ENCODE measurements around the gene C11orf86.
A peak's percentile ranks its signal among the peaks of the same experiment; 100 is the strongest.

C11orf86 gene

GRCh38 chr11:66974724-66975404, at the start of gene C11orf86:
Gene C11orf86 (plus strand): TSS chr11:66975304. CDS start chr11:66975363, 59 bp downstream.
- TF ChIP-seq YY1 (IDR thresholded peaks at IDR 0.05; ENCODE audit: low read depth) (no peak), EGR1 (IDR thresholded peaks at IDR 0.05) (no peak), TEAD4 (IDR thresholded peaks at IDR 0.05) (no peak), USF1 (IDR thresholded peaks at IDR 0.05) (no peak)

- TF ChIP-seq NFIC (IDR thresholded peaks at IDR 0.05), result no peak
- TF ChIP-seq ZBTB7A (IDR thresholded peaks at IDR 0.05; ENCODE audit: low read depth), result no peak
- TF ChIP-seq CREB1 (IDR thresholded peaks at IDR 0.05; ENCODE audit: low read depth), result no peak
- no peak for TF ChIP-seq USF1 (IDR thresholded peaks at IDR 0.05)
- no peak for TF ChIP-seq REST (IDR thresholded peaks at IDR 0.05; ENCODE audit: low read depth)
- no peak for TF ChIP-seq EGR1 (IDR thresholded peaks at IDR 0.05)
- no peak for TF ChIP-seq TCF12 (IDR thresholded peaks at IDR 0.05; ENCODE audit: low read depth)
- no peak for TF ChIP-seq YY1 (IDR thresholded peaks at IDR 0.05; ENCODE audit: low read depth)
- TF ChIP-seq RAD21 (IDR thresholded peaks at IDR 0.05; ENCODE audit: low read depth), result no peak
- TF ChIP-seq TAF1 (IDR thresholded peaks at IDR 0.05; ENCODE audit: low read depth), result no peak
- no peak for TF ChIP-seq CEBPB (IDR thresholded peaks at IDR 0.05)
- no peak for TF ChIP-seq MAX (IDR thresholded peaks at IDR 0.05)
- TF ChIP-seq TEAD4 (IDR thresholded peaks at IDR 0.05), result no peak
- TF ChIP-seq EP300 (IDR thresholded peaks at IDR 0.05; ENCODE audit: borderline replicate concordance), result no peak
- TF ChIP-seq FOXM1 (IDR thresholded peaks at IDR 0.05; ENCODE audit: borderline replicate concordance, low read depth), result no peak
Measured at GRCh38 chr11:66929753-66930152, 45.4 kb upstream of the C11orf86 start.

- TF ChIP-seq TCF12 (IDR thresholded peaks at IDR 0.05; ENCODE audit: low read depth) (no peak), EP300 (IDR thresholded peaks at IDR 0.05; ENCODE audit: borderline replicate concordance) (no peak), EGR1 (IDR thresholded peaks at IDR 0.05) (no peak), ZBTB7A (IDR thresholded peaks at IDR 0.05; ENCODE audit: low read depth) (no peak), NFIC (IDR thresholded peaks at IDR 0.05) (no peak), USF1 (IDR thresholded peaks at IDR 0.05) (no peak), CREB1 (IDR thresholded peaks at IDR 0.05; ENCODE audit: low read depth) (no peak), FOXM1 (IDR thresholded peaks at IDR 0.05; ENCODE audit: borderline replicate concordance, low read depth) (no peak), YY1 (IDR thresholded peaks at IDR 0.05; ENCODE audit: low read depth) (no peak), TEAD4 (IDR thresholded peaks at IDR 0.05) (no peak), TAF1 (IDR thresholded peaks at IDR 0.05; ENCODE audit: low read depth) (no peak)
Measured at GRCh38 chr11:66932543-66932942, 42.6 kb upstream of the C11orf86 start.

GRCh38 chr11:66933531-66933930, 41.6 kb upstream of the C11orf86 start:
- peak; percentile 44; the same call in 1 of the 2 replicates for TF ChIP-seq NFIC (IDR thresholded peaks at IDR 0.05)
- no peak for TF ChIP-seq EGR1 (IDR thresholded peaks at IDR 0.05)
- no peak for TF ChIP-seq USF1 (IDR thresholded peaks at IDR 0.05)
- TF ChIP-seq RAD21 (IDR thresholded peaks at IDR 0.05; ENCODE audit: low read depth), result no peak; the same call in 1 of the 2 replicates
- peak; percentile 83 for TF ChIP-seq CEBPB (IDR thresholded peaks at IDR 0.05)
- TF ChIP-seq ZBTB7A (IDR thresholded peaks at IDR 0.05; ENCODE audit: low read depth), result no peak
- TF ChIP-seq FOXM1 (IDR thresholded peaks at IDR 0.05; ENCODE audit: borderline replicate concordance, low read depth), result no peak
- TF ChIP-seq CREB1 (IDR thresholded peaks at IDR 0.05; ENCODE audit: low read depth), result no peak
- TF ChIP-seq TEAD4 (IDR thresholded peaks at IDR 0.05), result peak; percentile 87
- peak; percentile 35; the same call in 1 of the 2 replicates for TF ChIP-seq EP300 (IDR thresholded peaks at IDR 0.05; ENCODE audit: borderline replicate concordance)
- TF ChIP-seq TAF1 (IDR thresholded peaks at IDR 0.05; ENCODE audit: low read depth), result no peak

GRCh38 chr11:66934950-66935779, 39.9 kb upstream of the C11orf86 start:
- peak; percentile 29; the same call in 1 of the 2 replicates for TF ChIP-seq CEBPB (IDR thresholded peaks at IDR 0.05)
- TF ChIP-seq TEAD4 (IDR thresholded peaks at IDR 0.05), result no peak

GRCh38 chr11:66936311-66936711, 38.8 kb upstream of the C11orf86 start:
- TF ChIP-seq CREB1 (IDR thresholded peaks at IDR 0.05; ENCODE audit: low read depth) (no peak), ZBTB7A (IDR thresholded peaks at IDR 0.05; ENCODE audit: low read depth) (no peak), REST (IDR thresholded peaks at IDR 0.05; ENCODE audit: low read depth) (no peak), FOXM1 (IDR thresholded peaks at IDR 0.05; ENCODE audit: borderline replicate concordance, low read depth) (no peak)

All from Ishikawa (cell line).